Erythroblast (primary cell): Measurements from ENCODE around the gene SOX14.

Experiments
- GATA1 ChIP-seq: IDR thresholded peaks from 2 replicates; pipeline ENCODE4 v1.6.1; 2011; ENCODE audit warnings: low read depth, mild to moderate bottlenecking, control low read depth, low read length, moderate library complexity
- POLR2A ChIP-seq: IDR thresholded peaks from 2 replicates; pipeline ENCODE4 v1.6.1; 2011; ENCODE audit warnings: mild to moderate bottlenecking, low read length

GRCh38 chr3:137767538-137768360 lies 3.6 kb downstream of the SOX14 start:
- TF ChIP-seq POLR2A (no peak), GATA1 (no peak)
